GM21723 (cell line): Measurements from ENCODE around the gene GRIN2C.

Source experiments
- ATAC-seq: cut with Tn5 transposase; IDR thresholded peaks from one replicate; pipeline ENCODE4 v1.9.1; 2021; ENCODE audit warnings: mild to moderate bottlenecking, moderate library complexity; ENCODE audit not compliant: unreplicated experiment

Gene GRIN2C

DNA sequence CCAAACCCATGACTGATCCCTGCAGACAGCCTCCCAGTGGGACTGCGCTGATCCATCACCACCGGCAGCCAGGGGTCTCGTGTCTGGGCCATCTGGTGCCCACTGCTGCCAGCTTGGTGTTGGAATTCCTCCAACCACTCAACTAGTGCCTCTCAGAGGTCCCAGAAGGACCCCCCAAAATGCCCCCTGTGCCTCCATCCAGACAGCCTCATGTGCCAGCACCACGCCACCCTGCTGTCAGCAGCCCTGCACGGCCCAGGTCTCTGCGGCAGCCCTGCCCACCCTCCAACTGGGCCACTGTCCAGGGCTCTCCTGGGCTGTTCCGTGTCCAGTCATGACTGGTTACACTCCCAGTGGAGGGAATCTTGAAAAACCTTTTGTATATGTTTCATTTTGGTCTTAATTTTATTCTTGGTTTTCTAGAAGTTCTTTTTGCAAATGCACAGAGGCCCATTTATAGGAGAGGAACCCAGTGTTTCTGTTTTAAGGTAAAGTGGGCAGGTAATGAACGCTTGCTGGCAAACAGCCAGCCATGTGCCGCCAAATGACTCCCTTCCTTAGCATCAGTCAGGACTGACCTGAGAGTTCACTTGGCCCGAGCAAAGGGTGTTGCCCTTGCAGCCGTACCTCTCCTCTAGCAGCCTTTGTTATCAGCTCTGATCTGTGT lies 34.6 kb downstream of the GRIN2C start:
- no peak for ATAC-seq

DNA sequence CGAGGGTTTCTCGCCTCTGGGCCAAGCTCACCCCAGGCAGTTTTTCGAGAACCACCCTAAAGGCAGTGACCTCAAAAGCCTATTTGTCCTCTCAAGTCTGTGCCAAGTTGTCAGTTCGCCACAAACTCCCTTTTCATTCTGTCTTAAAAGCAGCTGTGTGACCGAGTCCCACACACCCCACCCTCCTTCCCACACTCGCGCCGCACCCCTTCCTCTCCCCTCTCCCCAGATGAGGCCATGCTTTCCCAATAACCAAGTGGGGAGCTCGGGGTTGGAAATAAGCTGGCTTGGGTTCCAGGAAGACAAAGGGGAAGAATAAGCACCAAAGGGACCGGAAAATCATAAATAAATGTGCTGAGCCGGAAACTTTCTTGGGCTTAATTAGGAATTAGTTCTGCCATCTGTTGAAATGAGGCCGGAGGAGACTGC lies 36.7 kb downstream of the GRIN2C start:
- ATAC-seq, result no peak

DNA sequence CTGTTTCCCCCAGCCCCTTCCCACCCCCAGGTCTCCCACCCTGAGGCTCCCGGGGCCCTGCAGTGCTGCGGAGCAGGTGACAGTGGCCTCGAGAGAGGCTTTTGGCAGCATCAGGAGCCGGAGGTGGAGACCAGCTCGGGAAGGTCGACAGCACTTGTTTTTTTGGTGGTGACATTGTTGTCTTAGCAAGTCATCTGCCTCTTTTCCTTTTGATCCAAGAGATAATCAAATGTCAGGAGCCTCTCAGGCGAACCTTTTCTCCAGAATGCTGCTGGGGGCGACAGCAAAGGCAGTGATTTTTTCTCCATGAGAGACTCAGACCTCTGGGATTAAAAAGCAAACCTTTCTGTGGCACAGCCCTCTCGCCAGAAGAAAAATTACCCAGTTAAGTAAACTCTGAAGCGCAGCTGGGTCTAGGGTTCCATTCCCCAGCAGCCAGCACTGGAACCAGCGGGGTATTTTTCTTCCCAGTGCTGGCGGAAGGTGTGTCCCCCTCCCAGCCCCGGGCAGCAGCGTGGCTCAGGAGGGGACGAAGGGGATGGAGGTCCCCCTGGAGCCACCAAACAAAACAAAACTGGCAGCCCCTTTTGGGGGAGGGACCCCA lies 37.2 kb downstream of the GRIN2C start:
- no peak for ATAC-seq

DNA sequence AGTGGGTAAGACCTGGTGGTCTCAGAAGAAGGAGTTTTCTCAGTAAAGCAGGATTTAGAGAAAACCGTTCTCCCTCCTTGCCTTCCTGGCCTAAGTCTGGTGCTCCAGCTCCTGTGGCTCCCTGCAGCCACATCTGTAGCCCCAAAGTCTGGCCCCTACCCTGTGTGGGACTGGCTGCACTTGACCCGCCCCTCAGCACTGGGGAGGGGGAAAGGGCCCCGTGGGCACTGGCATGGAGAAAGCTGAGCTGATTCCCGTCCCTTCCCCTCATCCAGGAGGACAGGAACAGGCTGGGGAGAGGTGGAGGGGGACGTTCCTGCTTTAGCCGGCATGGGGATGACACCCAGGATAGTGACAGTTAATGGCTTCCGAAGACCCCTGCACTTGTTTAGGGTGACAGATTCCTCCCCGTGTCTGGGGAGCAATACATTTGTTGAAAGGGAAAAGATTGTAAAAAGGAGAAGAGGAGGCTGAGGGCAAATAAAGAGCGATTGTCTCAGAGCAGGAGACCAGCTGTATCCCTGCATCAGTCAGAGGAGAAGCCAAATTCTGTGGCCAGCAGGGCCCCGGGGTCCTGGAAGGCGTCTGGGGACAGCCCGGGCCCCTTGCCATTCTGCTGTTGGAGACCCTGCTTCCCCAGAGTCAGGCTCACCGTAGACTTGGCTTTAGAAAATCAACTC lies 37.9 kb downstream of the GRIN2C start:
- no peak for ATAC-seq

DNA sequence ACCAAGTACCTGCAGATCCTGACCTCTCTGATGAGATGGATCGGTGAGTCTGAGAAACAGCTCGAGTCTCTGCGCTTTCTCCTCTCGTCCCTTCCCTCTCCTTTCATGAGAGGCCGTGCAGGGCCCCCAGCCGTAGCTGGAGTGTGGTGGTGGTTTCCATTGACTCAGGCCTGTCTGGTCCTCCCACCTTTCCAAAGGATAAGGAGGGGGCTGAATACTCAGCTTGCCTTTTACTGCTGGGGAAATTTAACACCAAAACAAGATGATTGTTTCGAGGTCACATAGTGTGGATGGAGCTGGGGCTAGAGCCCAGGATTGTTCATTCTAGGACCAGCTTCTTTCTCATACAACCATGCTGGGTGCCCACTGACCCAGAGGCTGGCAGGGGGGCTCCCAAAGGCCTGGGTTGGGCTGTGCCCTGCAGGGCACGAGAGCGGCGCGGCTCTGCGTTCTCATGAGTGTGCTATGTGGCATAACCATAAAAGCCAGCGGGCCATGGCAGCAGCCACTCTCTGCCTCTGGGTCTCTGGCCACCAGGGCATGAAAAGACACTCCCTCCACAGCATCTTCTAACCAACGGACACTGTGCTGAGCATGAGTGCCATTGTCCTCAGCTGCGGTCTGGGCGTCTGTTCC lies 39.8 kb downstream of the GRIN2C start:
- ATAC-seq, result no peak

DNA sequence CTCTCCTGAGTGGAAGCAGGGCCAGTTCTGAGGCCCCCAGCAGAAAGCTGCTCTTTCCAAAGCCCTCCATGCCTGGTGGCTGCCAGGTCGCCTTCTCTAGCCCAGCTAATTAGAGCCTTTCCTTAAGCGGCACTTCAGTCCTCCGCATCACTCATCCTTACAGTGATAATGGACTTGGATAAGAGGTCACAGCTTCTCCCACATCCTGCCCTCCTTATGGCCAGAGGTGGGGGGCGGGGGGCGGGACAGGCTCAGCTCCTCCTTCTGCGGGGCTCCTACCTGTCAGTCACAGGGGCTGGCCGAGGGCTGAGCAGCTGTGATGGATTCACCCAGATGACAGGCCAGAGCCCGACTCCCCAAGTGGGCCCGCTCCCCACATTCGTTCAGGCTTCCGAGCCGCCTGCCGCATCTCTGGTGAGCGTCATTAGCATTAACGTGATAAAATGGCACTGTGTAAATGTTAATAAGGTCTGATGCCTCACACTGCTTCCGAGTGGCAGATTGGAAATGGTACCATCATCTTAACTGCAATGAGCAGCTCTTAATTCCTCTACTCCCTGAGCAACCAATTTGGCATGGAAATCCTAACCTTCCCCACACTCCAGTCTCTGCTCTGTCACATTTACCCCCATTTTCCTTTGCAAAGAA lies 41.3 kb downstream of the GRIN2C start:
- ATAC-seq, result no peak

DNA sequence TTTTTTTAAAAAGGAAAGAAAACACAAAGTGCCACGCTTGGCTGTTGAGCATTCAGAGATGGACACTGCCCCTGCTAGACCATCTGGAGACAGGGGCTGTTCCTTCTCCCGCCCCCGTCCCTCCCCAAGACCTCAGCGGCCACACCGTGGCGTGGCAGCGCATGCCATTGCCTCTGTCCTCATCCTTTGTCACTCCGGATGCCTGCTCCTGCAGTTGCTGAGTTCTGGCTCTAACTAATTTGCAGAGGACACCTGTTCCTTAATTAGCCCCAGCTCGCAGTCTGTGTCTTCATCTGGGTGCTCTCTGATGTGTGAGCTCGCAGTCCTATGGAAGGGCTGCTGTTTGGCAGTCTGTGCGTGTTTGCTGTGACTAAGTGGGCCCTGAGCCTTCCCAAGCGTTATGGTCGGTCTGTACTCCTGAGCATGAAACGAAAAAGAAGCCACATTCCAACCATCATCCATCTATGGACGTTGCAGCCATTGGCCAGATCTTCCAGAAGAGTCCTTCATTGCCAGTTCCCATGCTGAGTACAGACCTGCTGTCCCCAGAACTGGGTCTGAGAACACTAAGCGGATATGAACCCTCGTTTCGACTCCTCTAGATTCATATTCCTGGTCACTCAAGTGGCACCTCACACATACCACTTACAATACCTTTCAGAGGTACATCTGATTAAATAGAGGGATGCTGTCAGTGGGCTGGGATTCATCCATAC lies 42.6 kb downstream of the GRIN2C start:
- ATAC-seq, result no peak

DNA sequence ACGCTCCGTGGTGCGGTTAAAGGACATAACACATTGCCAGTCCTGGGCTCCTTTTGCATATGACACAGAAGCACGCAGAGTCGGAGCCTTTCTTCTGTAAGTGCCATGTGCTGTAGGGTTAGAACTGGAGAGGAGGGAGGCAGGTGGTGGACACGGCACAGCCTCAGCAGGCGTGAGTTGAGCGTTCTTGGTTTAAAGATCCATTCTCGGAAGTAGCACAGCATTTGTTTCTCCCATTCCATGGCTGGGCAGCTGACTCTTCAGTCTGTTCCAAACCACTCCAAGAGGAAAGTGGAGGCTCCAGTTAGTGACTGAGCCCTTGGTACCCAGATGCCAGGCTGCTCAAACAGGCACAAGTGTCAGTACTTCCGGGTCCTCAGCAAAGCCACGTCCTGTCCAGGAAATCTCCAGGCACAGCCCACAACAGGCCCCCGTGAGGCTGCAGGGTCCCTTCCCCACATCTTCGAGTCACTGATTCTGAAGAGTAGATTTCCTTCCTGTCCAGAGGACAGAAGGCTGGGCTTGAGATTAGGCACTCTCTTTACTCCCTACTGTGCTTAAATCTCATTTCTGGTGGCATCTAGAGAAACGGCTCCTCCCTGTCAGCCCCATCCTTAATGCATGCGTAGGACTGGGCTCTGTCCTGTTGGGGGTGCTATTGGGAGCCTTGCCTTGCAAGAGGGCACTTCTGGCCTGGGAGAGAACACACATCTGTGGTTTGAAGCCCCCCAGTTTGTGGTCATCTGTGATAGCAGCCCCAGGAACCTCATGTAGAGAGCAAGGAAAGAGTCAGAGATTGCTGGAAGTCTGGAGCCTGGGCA lies 43.9 kb downstream of the GRIN2C start:
- no peak for ATAC-seq

DNA sequence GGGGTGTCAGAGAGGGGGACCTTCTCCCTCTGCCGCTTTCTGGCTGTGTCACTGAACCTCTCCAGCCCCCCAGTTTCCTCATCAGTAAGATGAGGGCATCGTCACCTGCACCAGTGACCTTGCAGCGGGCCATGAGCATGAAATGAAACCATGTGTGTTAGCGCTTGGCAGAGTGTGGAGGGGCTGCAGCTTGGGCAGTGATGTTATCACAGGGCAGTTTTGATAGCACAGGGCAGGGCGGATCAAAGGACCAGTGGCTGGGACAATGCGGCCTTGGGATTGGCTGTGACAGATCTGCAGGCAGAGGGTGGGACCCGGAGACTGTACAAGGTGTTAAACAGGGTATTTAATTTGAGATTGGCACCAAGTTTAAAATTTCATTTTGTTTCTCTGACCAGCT lies 44.6 kb downstream of the GRIN2C start:
- no peak for ATAC-seq

DNA sequence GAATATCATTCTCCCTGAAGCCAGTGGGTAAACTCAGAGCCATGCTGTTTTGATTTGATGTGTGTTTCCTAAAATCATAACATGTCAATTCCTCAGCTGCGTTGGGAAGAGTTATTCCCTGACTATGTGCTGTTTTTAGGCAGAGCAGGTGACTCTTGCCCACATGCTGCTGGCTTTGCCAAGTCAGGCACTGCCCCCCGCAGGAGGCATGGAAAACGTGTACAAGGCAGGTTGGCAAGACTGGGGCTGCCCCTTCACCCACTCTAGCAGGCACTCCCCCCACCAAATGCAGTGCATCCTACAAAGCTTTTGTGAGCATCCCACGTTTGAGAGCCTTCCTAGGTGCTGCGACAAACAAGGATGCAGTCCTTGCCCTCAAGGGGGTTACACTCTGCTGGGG lies 45.2 kb downstream of the GRIN2C start:
- ATAC-seq, result no peak

DNA sequence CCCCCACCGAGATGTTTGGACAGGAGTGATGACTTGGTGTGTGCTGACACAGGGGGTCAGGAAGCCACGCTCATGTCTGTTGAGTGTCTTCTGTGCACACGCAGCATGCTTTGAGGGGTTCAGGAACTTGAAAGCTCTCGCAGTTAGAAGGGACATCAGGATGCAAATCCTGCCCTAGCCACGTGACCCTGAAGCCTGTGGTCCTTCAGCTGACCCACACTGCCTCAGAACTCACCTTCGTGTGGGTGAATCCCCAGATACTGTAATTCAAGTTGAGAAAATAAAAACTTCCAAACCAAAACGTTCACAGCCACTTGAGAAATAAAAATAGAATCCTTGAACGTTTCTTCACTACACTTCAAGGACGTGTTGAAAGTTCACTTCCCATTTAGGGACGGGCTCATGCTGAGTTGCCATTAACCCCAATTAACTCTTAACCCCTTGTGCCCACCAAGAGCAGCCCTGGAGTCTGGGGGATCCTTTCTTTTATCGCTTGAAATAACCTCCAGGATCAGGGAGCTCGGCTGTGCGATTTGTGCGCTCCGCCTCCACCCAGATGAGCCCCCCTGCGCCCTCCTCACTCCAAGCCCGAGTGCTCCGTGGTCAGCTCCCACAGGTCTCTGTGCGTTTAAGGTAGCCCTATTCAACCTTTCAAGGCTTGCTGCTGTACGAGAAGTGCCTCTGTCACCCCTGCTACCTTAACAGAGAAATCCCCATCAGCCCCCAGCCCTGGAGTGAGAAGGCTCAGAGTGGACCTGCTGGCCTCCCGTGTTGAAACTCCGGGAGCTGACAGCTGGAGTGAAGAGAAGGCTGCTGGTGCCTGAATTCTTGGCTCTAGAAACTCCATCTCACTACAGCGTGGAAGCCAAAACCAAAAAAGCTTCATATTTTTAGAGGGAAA lies 47.3 kb downstream of the GRIN2C start:
- ATAC-seq, result no peak

DNA sequence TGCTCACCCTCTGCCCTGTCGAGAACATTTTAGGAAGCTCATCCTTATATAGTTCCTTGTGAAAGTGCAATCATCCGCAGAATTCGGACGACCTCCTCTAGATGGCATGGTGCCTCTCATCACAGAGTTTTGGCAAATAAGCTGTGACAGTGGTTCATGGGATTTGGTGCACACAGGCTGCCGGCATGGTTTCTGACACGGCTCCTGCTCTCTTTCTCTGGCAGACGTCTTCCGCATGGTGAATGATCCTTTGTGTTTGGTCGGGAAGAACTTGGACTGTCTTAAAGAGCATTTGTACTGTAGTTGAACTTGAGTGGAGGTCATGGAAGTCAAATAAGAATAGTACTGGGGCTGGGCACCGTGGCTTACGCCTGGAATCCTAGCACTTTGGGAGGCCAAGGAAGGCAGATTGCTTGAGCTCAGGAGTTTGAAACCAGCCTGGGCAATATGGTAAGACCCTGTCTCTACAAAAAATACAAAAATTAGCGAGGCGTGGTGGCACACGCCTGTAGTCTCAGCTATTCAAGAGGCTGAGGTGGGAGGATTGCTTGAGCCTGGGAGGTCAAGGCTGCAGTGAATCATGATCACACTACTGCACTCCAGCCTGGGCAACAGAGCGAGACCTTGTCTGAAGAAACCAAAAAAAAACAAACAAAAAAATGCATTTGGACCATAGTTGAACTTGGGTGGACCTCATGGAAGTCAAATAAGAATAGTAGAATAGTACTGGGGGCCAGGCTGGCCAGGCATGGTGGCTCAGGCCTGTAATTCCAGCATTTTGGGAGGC lies 48.8 kb downstream of the GRIN2C start:
- ATAC-seq, result no peak

DNA sequence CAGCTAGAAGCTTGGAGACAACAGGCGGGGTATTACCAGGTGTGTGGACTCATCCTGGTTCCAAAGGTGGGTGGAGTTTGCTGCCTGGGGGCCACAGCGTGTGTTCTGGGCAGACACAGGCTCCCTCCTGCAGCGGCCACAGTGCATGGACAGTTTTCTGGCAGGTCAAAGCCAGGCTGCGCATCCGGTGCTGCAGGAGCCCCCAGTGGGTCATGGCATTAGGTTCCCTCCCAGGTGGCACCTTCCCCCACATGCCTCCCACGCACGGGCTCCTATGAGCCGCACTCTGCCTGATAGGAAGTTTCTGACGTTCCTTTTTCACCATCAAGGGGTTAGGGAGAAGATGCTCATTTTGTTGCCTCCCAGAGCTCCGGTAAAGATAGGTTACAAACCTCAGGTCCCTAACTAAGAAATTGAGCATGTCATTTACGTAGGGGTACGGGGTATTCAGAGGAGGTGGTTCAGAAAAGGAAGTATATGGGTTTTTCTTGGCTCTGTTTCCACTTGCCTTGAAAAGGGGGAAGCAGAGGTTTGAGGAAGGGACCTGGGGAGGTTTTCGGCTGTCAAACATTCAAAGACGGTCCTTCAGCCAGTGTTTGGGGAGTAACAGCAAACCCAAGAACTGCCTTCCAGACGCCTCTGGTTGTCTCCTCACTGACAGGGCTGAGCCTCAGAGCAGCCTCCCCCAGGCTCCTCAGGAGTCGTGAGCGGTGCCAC lies 50.8 kb downstream of the GRIN2C start:
- no peak for ATAC-seq

DNA sequence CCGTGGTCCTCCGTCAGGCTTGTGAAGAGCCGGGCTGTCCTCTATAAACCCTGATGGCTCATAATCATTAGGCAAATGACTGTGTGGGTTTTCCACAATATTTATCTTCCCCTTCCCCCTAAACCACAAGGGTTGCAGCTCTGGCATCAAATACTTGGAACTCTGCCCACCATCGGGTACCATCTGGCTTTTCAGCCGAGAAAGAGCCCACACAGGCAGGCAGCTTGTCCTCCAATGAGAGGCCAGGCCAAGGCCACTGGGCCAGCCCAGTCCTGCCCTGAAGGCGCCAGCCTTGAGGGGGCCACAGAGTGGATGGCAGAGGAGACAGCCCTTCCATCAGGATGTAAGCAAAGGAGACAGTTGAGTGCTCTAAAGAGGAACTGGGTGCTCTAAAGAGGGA lies 51.8 kb downstream of the GRIN2C start:
- no peak for ATAC-seq

DNA sequence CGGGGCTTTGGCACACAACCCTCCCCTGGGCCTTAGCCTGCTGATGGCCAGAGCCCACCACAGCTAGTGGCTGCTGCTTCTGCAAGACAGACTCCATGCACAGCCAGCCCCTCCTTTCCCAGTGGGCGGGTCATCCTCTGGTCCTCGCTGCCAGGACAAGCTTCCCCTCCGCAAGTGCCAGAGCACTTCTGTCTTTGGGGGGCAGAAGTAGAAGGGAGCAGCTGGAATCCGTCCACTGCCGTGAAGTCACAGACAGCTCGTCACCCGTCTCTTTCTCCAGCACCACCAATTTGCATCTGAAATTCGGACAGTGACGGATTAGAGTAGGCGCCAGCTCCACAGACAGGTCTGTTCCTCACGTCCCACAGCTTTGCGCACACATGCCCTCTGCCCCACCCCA lies 52.2 kb downstream of the GRIN2C start:
- no peak for ATAC-seq

DNA sequence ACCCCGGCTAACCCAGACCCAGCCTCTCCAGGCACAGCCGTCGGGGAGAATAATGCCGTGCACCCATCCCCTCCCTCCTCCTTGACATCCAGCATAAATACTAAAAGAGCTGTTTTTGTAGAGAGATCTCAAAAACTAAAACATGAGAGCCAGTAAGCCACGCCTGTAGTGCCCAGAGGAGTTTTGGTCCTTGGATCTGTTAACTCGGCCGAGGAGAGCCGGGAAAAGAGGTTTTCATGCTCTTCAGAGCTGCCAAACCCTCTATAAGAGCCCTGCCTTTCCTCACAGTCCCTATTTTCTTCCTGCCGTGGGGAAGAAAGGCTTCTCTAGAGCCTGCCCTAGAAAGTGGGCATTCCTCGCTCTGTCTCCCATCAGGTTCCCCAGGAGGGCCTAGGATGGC lies 53.4 kb downstream of the GRIN2C start:
- no peak for ATAC-seq

DNA sequence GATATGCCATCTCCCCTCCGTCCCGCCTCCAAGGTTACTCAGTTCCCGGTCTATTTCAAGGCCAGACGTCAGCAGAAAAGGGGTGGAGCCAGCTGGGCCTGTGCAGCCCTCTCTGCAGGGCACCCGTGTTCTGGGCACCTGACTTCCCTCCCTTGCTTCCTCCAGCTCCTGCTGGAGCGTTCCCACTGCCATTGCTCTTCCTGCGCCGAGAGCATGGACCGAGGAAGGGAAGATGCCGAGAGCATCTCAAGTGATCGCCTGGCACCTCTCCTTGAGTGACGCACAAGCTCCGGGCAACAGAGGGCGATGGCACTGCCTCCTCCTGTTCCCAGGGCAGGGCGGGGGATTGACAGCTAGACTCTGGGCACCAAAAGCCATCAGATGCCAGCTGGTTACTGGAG lies 54.1 kb downstream of the GRIN2C start:
- ATAC-seq, result no peak

DNA sequence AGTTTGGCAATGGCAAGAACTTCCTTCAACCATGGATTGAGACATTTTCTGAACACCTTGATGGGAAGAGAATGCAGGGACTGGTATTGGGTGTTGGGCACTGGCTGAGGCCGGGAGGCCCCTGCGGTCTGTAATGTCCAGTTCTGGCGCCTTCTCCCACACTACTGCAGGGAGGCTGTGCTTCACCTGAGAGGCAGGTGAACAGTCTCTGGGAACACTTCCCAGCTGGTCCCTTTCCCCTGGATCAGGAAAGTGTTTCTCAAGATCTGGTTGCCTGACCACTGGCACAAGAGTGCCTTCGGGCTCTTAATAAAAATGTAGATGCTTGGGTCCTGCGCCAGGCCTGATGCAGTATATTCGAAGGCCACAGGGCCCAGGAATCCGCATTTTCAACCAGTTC lies 55.0 kb downstream of the GRIN2C start:
- ATAC-seq, result no peak
